DMS79 (cell line): ENCODE data around the gene SEMA4F.
A peak's percentile ranks its signal among the peaks of the same experiment; 100 is the strongest.

Experiments
- DNase-seq: peaks from one replicate; lab custom pipeline; 2025; lab: John Stamatoyannopoulos, UW

The SEMA4F gene

GRCh38 chr2:74659462-74659861 lies 5.4 kb downstream of the SEMA4F start:
- no peak for DNase-seq

GRCh38 chr2:74668087-74668486 lies 14.0 kb downstream of the SEMA4F start:
- DNase-seq = no peak

GRCh38 chr2:74670263-74670662 lies 16.2 kb downstream of the SEMA4F start:
- no peak for DNase-seq

GRCh38 chr2:74671479-74671878 lies 17.4 kb downstream of the SEMA4F start:
- no peak for DNase-seq

- no peak for DNase-seq
These were observed 19.9 kb downstream of the SEMA4F start for GRCh38 chr2:74673826-74674528.

GRCh38 chr2:74675090-74675489 lies 21.0 kb downstream of the SEMA4F start:
- no peak for DNase-seq

- no peak for DNase-seq
These were observed 22.3 kb downstream of the SEMA4F start for GRCh38 chr2:74676331-74676730.

- no peak for DNase-seq
These were observed 25.6 kb downstream of the SEMA4F start for GRCh38 chr2:74679615-74680014.

- no peak for DNase-seq
These were observed 28.5 kb downstream of the SEMA4F start for GRCh38 chr2:74682501-74682900.

GRCh38 chr2:74685408-74685807 lies 31.4 kb downstream of the SEMA4F start:
- no peak for DNase-seq

GRCh38 chr2:74688881-74689280 lies 34.8 kb downstream of the SEMA4F start:
- DNase-seq = no peak

GRCh38 chr2:74689671-74690070 lies 35.6 kb downstream of the SEMA4F start:
- no peak for DNase-seq

- DNase-seq = peak; percentile 18
These were observed 36.5 kb downstream of the SEMA4F start for GRCh38 chr2:74690571-74690970.

GRCh38 chr2:74691929-74692328 lies 37.9 kb downstream of the SEMA4F start:
- no peak for DNase-seq

- DNase-seq = no peak
These were observed 39.2 kb downstream of the SEMA4F start for GRCh38 chr2:74693213-74693612.

GRCh38 chr2:74693668-74694067 lies 39.6 kb downstream of the SEMA4F start:
- DNase-seq = no peak

- DNase-seq = no peak
These were observed 40.2 kb downstream of the SEMA4F start for GRCh38 chr2:74694281-74694680.

- no peak for DNase-seq
These were observed 41.6 kb downstream of the SEMA4F start for GRCh38 chr2:74695663-74696062.

GRCh38 chr2:74696829-74697228 lies 42.8 kb downstream of the SEMA4F start:
- no peak for DNase-seq

- no peak for DNase-seq
These were observed 46.8 kb downstream of the SEMA4F start for GRCh38 chr2:74700643-74701372.

- DNase-seq = peak; percentile 82
These were observed 48.1 kb downstream of the SEMA4F start for GRCh38 chr2:74702001-74702715.

GRCh38 chr2:74703373-74703772 lies 49.3 kb downstream of the SEMA4F start:
- DNase-seq = no peak

- no peak for DNase-seq
These were observed 50.2 kb downstream of the SEMA4F start for GRCh38 chr2:74704216-74704615.
